ENCODE data around the gene ZNF862. TPM values are rescaled to one million over a fixed set of nuclear protein-coding genes. Genes with fewer than 3 reads are reported as not detected.

Gene ZNF862
- total RNA-seq, 1 experiment from 2014 or later = 1.9 TPM

DNA sequence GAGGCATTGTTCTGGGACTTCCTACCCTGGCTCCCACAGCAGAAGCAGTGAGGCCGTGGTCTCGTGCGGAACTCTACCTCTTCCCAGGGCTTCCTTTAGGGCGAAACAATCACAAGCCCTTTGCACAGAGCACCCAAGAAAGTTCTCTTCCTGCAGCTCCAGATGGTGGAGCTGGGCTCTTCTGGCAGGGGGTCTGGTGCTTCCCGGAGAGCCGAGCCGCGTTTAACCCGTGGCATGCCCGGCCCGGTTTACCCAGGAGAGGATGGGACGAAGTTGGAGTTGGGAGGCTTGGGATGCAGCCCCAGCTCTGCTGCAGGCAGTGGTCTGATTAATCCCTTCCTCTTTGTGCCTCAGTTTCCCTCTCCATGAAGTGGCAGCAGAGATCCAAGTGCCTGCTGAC lies 26.6 kb downstream of the ZNF862 start:
- Histone ChIP-seq H4K20me1 (ENCODE audit: control insufficient read depth, insufficient read depth, insufficient read length) (no peaks in the 10 kb centered on the region), H2BK12ac (ENCODE audit: insufficient read length, low read depth, low read length) (no peak overlapping the region), H4K91ac (ENCODE audit: insufficient read length, low read depth, low read length) (no peak overlapping the region), H2BK15ac (ENCODE audit: low read depth, low read length) (no peak overlapping the region), H3K14ac (ENCODE audit: insufficient read depth, low read length) (no peak overlapping the region; the same call in 1 of the 2 replicates), H2BK5ac (ENCODE audit: insufficient read length, low read length) (no peak overlapping the region), H2BK120ac (ENCODE audit: low read depth, low read length, poor library complexity, severe bottlenecking) (no peak overlapping the region), H2AFZ (ENCODE audit: low read length) (no peak overlapping the region), H3K4me1 (ENCODE audit: insufficient read depth, low read length) (no peaks in the 10 kb centered on the region), H3K18ac (ENCODE audit: insufficient read length, low read depth, low read length) (no peak overlapping the region), H3K23ac (ENCODE audit: insufficient read length, low read depth, low read length) (no peak overlapping the region), H2AK5ac (ENCODE audit: insufficient read length, low read length) (no peak overlapping the region), H2BK20ac (ENCODE audit: low read depth, low read length, poor library complexity, severe bottlenecking) (no peak overlapping the region), H4K5ac (ENCODE audit: insufficient read length, low read depth, low read length) (no peak overlapping the region), H3K27me3 (ENCODE audit: insufficient read depth, low read length) (no peaks in the 10 kb centered on the region), H3K23me2 (ENCODE audit: insufficient read length, low read depth, low read length, poor library complexity, severe bottlenecking) (no peaks in the 10 kb centered on the region), H3K9ac (ENCODE audit: extremely low read depth, insufficient read length, low read length) (no peak overlapping the region), H4K8ac (replicated peaks; ENCODE audit: insufficient read length, low read depth, low read length) (no peak overlapping the region), H3K79me2 (ENCODE audit: insufficient read depth, low read length) (no peaks in the 10 kb centered on the region), H3K79me1 (ENCODE audit: insufficient read depth, low read depth, low read length, poor library complexity, severe bottlenecking) (no peaks in the 10 kb centered on the region), H3K4me2 (ENCODE audit: insufficient read depth, insufficient read length, low read length) (no peak overlapping the region), H3T11ph (ENCODE audit: low read length) (no peak overlapping the region), H3K27ac (ENCODE audit: insufficient read length, low read depth, low read length) (no peak overlapping the region), H3K9me3 (ENCODE audit: control insufficient read depth, low read depth, low read length) (no peaks in the 10 kb centered on the region), H3K56ac (ENCODE audit: insufficient read length, low read depth, low read length) (no peak overlapping the region), H3K4ac (ENCODE audit: low read depth, low read length) (no peak overlapping the region)
- no peaks in the 10 kb centered on the region for H3K36me3 Mint-ChIP-seq (ENCODE audit: insufficient read depth in 1 of 3, low read depth in 3 of 3)
- H3K4me1 Mint-ChIP-seq = no peaks in the 10 kb centered on the region; a peak in 1 of 4 replicates
- no peak for DNase-seq
- H3K4me3 Mint-ChIP-seq = no peak overlapping the region
- H3K9me3 Mint-ChIP-seq = no peaks in the 10 kb centered on the region
- H3K27me3 Mint-ChIP-seq (ENCODE audit: low read depth) = peaks cover 23% of the 10 kb centered on the region
- WGBS (ENCODE audit: extremely low coverage, insufficient read length, low lambda C conversion rate) = no CpG with 5 or more reads among the region's 12 CpGs
- H3K27ac Mint-ChIP-seq = no peak overlapping the region
- TF ChIP-seq, protein P1, sequence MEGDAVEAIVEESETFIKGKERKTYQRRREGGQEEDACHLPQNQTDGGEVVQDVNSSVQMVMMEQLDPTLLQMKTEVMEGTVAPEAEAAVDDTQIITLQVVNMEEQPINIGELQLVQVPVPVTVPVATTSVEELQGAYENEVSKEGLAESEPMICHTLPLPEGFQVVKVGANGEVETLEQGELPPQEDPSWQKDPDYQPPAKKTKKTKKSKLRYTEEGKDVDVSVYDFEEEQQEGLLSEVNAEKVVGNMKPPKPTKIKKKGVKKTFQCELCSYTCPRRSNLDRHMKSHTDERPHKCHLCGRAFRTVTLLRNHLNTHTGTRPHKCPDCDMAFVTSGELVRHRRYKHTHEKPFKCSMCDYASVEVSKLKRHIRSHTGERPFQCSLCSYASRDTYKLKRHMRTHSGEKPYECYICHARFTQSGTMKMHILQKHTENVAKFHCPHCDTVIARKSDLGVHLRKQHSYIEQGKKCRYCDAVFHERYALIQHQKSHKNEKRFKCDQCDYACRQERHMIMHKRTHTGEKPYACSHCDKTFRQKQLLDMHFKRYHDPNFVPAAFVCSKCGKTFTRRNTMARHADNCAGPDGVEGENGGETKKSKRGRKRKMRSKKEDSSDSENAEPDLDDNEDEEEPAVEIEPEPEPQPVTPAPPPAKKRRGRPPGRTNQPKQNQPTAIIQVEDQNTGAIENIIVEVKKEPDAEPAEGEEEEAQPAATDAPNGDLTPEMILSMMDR (conservative IDR thresholded peaks at IDR 0.05) = no peak

Data from H9 (cell line).